DMS53 (cell line): ENCODE measurements around the gene IER5L.
"Not testable (repeated sequence)": the region's sequence is repeated elsewhere in the genome, so short reads cannot be mapped to it uniquely, and the experiment has no call there.

Experiments used
- DNase-seq: peaks from one replicate; lab custom pipeline; 2025; lab: John Stamatoyannopoulos, UW

The IER5L gene

DNA sequence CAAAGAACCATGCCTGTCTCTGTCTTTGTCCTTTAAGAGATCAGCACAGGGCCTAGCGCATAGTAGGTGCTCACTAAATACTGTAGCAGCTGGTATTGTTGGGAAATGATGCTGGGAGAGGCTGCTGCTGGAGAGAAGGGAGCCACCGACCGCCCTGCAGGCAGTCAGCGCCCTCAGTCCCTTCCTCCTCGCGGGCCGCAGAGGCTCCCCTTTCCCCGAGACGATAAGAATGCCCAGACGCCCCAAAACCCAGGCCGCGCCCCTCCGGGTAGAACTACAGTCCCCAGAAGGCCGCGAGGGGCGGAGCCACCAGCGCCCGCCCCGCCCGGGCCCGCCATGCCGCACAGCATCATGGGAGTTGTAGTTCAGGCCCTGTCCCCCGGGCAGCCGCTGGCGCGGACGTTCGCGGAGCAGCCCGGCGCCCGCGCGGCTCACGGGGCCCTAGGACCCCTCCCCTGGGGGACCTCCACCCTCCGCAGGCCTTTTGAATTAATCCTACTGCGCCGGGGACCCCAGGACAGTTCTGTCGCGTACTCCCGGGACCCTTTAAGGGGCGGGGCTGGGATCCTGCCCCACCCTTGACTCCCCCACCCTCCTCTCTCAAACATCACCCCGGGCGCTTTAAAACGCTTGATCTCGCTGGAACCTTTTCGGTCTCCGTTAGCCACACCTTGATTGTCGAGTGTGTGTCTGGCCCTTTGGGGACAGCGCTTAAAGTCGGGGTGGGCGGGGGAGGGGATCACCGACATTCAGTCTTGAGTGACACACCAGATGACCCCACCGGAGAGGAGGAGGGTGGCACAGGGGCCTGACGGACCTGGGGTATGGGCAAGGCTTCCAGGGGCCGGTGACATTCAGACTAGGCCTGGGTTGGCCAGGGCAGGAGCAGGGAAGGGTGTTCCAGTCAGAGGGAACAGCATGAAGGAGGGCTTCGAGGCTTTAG lies 24.8 kb upstream of the IER5L start:
- peak; percentile 84 for DNase-seq

DNA sequence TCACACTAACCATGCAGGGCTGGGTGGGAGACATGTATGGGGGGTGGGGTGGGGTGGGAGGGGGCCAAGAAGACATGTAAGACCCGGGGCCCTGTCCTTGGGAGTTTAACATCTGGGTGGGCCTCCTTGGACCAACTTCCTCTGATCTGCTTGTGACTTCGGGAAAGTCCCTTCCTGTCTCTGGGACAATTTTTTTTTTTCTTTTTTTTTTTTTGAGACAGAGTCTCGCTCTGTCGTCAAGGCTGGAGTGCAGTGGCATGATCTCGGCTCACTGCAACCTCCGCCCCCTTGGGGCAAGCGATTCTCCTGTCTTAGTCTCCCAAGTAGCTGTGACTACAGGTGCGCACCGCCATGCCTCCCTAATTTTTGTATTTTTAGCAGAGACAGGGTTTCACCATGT lies 23.8 kb upstream of the IER5L start:
- no peak for DNase-seq

DNA sequence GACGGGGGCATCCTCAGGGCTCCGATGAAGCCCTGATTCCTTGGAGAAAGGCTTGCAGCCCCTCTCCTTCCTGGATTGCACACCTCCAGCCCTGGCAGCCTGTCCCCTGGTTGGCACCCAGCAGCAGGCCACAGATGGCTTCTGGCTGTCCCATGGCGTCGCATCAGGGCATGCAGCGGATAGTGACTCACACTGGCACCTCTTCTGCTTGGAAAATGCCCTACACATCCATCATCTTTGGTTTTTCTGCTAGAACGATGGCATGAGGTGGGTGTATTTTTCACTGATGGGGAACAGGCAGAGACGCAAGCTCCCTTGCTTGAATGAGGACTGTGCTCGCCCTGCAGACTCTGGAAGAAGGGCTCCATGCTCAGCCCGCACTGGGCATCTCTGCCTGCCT lies 23.2 kb upstream of the IER5L start:
- DNase-seq = no peak

DNA sequence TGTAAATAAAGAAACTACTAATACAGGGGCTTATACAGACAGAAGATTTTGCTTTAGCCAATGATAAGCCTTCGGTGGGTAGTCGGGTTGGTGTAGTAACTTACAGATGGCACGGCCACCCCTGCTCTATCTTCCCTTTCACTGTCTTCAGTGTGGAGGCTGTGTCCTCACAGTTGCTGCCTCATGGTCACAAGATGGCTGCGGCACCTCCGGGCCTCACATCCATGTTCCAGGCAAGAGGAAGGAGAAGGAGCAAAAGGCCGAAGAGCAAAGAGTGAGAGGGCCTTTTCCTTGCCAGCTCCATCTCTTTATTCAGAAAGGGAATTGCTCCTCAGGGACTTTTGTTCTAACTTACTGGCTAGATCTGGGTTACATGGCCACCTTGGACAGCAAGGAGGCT lies 22.2 kb upstream of the IER5L start:
- DNase-seq = no peak

DNA sequence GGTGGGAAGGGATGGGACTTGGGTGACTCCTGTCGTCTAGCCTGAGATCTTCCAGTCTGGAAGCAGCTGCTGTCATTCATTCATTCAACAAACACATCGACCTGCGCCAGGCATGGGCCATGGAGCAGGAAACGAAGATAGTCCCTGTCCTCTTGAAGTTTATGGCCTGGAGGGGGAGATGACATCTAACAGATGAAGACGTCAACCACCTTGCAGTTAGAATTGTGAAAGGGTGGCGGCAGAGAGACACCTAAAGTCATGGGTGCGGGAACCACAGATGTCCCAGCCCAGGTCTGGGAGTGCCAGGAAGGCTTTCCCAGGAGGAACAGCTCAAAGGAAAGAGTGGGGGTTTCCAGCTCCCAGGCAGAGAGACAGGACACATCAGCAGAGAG lies 21.0 kb upstream of the IER5L start:
- no peak for DNase-seq

DNA sequence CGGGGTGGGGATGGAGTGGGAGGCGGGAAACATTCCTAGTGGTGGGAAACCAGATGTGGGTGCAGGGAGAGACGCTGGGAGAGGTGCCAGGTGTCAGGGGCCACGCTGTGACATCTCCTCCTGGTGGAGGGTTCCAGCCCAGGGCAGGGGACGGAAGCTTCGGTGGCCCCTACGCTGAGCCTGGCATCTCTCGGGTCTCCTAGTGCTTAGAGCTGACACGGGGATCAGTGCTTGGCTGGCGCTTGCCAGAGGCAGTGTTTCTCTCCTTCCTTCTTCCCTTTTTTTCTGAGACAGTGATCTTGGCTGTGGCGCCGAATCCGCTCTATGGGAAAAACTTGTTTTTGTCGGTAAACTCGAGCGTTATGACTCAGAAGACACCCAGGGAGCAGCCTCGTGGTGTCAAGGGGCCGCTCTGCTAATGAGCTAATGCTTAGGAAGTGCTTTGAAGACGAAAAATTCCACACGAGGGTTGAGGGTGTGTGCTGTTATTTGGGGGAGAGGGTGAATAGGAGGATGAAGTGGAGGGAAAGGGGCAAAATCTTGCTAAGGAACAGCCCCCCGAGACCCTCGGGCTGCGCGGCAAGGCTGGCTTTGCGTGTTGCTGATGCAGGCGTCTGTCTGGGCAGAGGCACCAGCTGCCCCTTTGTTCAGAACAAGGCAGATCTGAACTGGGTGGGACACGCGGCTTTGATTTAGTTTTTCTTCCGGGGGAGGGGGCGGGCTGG lies 20.4 kb upstream of the IER5L start:
- DNase-seq = no peak

DNA sequence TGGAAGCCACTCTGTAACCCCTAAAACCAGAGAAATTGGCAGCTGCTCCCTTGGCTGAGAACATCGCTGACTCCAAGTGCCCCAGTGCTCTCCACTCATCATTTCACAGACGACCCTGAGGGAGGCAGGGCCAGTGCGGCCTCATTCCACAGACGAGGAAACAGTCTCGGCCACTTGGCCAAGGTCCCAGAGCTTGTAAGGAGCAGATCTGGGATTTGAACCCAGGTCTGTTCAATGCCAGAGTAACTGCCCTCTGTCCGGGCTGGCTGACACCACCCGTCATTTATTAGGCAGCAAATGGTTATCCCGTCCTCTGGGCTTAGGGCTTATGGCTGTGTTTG lies 19.9 kb upstream of the IER5L start:
- DNase-seq = no peak

DNA sequence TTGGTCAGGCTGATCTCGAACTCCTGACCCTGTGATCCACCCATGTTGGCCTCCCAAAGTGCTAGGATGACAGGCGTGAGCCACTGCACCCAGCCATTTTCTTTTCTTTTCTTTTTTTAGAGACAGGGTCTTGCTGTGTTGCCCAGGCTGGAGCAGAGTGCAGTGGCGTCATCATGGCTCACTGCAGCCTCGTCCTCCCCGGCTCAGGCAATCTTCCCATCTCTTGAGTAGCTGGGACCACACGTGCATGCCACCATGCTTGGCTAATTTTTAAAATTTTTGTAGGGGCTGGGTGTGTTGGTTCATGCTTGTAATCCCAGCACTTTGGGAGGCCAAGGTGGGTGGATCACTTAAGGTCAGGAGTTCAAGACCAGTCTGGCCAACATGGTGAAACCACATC lies 19.0 kb upstream of the IER5L start:
- not testable (repeated sequence) for DNase-seq

DNA sequence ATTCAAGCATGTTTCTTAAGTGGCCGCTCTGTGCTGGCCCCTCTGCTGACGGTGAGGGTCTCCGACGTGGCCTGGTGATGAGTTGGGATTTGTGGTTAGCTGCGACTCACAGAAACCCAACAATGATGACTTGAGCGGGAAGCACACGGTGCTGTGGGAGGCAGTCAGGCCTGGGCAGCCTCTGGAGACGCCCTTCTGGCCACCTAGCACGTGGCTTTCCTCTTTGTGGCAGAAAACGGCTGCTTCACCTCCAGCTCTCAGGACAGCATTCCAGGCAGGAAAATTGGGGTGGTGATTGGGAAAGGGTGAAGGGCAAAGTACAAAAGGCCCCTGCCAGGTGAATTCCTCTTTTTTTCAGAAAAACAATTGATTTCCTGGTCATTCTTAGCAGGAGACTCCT lies 17.5 kb upstream of the IER5L start:
- no peak for DNase-seq

DNA sequence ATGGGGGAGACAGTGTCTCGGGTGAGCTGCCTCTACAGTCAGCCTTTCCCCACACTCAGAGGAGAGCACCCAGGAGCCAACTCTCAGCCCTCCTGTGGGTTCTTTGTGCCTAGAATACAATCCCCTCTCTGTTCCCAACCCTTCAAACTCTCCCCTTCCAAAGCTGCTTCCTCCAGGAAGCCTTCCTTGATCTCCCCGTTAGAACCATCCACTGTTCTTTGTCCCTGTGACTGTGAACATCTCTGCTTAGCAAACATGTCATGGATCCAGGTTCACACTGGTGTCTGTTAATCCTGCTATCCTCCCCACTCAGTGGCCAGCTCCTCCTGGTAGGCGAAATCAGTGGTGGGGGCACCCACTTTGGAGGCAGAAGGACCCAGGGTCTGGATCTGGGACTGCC lies 16.2 kb upstream of the IER5L start:
- DNase-seq = no peak

DNA sequence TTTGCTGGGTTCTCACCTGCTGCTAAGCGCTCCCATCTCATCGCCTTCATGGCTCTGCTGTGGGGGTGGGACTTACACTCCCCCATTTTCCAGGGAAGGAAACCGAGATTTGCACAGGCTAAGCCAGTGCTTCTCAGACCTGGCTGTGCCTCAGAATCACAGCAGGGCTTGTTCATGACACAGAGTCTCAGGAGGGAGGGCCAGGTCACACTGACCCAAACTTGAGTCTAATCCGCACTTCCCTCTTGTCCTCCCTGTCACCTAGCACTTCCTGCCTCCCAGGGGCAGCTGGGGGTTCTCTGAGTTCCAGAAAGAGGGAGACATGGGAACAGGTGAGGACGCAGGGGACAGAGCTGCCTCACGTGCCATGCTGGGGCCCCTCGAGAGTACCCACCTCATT lies 15.6 kb upstream of the IER5L start:
- no peak for DNase-seq

DNA sequence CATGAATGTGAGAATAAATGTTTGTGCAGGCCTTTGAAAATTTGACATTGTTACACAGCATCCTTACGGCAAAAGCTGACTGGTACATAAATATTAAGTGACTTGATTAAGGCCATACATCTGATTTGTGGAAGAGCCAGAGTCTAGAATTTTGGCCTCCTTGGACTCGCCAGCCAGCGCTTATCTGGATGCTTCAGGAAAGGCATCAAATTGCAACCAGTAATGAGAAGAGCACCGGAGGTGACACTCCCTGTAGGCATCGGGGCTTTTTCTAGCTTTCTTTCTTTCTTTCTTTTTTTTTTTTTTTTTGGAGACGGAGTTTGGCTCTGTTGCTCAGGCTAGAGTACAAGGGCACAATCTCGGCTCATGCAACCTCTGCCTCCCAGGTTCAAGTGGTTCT lies 13.2 kb upstream of the IER5L start:
- DNase-seq = no peak

DNA sequence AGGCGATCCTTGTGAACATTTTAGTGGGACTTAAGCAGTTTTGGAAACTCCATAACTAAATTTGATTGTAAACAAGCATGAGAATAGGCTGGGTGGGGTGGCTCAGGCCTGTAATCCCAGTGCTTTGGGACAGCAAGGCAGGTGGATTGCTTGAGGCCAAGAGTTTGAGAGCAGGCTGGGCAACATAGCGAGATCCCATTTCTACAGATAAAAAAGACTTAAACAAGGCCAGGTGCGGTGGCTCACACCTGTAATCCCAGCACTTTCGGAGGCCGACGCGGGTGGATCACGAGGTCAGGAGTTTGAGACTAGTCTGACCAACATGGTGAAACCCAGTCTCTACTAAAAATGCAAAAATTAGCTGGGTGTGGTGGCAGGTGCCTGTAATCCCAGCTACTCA lies 11.9 kb upstream of the IER5L start:
- not testable (repeated sequence) for DNase-seq

DNA sequence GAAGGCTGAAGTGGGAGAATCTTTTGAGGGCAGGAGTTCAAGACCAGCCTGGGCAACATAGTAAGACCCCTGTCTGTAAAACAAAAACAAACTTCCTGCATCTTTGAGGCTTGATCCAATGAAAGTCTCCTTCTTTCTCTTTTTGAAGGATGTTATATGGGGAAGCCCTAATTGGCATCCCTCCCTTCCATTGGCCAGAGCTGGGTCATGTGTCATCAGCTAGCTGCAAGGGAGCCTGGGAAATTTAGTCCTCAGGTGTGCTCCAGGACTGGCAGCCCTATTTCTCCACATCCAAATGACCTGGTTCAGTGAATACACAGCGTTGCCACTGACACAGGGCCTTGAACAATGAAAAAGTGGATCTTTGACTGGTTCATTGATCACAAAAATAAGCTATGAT lies 9.0 kb upstream of the IER5L start:
- no peak for DNase-seq

DNA sequence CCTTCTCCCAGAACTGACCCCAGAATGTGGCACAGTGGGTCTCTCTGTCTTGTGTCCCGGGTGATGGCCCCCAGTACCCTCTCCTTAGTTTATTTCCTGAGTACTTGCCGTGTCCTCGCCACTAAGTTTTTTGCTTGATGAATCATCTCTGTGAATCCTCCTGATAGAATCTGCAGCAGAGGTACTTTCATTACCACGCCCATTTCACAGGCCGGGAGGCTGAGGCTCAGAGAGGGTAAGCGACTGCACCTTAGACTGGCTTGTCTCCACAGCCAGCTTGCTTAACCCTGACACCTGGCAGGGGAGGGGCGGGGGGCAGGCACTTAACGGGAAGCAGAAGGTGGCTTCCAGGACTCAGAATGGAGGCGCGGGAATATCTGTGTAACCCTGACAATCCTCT lies 7.9 kb upstream of the IER5L start:
- no peak for DNase-seq

DNA sequence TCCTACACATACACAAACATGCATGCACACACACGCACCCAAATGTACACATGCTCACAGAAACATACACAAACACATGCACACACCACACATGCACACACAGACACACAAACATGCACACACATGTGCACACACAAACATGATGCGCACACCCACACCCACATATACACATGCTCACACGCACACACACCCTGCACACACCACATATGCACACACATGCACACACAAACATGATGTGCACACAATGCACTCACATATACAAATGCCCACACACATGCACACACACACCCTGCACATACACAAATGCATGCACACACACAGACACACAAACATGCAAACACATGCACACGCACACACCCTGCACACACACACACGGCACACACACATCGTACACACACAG lies 7.3 kb upstream of the IER5L start:
- no peak for DNase-seq

DNA sequence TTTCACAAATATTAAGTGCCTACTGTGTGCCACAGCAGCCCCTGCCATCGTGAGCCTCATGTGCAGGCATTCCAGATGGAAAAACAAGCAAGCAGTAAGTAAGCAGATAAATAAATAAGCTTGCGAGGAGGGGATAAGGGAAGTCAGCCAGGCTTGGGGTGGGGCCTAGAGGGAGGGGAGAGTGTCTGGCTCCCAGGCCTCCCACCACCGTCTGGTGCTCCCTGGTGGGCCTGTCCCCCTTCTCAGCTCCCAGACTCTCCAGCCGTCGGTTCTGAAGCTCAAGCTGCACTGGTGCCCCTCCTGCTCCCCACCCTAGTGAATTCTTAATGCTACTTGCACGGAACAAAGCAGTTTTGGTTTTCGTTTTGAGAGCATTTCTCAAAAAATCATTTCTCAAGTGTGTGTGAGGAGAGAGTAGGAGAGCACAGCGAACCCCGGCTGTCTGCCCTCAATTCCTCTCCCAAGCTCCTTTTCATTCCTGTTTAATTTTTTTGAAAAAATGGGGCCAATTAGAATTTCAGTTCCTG lies 6.6 kb upstream of the IER5L start:
- DNase-seq = no peak

DNA sequence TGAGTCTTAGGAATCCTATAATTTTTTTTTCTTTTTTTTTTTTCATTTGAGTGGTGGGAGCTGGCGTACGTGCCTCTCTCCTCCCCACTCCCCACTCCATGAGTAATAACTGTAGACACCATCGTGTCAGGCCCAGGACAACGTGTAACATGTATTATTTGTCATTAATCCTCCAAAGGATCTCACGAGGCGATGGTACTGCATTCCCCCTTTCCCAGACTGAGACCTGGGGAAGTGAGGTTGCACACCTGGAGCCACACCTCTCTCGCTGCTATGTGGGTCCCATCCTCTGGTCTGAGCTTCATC lies 6.1 kb upstream of the IER5L start:
- DNase-seq = no peak

DNA sequence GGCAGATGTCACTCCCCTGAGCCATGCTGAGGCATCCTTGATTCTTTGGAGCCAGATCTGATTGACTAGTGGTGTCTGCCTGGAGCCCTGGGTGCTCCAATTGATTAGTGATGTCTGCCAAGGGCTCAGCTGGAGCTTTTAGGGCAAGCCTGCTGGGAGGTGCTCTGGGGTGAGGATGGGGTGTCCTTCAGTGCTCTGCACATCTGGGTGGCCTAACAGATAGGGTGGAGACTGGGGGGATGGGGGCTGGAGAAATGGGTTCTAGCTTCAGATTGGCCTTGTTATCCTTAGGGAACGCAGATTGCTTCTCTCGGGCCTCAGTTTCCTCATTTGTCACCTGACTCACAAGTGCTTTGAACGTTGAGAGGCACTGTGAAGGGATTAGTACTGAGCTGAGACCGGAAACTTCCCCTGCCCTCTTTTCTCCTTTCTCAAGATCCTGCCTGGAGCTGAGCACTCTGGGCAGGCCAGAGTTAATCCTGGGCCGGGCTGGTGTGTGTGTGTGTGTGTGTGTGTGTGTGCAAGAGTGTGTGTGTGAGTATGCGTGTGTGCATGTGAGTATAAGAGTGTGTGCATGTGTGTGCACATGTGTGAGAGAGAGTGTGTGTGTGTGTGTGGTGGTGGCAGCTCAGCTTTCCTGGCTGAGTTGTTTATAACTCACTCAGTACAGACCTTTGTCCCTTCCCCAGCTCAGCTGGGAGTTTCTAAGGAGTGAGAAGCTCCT lies 5.6 kb upstream of the IER5L start:
- peak; percentile 25 for DNase-seq

DNA sequence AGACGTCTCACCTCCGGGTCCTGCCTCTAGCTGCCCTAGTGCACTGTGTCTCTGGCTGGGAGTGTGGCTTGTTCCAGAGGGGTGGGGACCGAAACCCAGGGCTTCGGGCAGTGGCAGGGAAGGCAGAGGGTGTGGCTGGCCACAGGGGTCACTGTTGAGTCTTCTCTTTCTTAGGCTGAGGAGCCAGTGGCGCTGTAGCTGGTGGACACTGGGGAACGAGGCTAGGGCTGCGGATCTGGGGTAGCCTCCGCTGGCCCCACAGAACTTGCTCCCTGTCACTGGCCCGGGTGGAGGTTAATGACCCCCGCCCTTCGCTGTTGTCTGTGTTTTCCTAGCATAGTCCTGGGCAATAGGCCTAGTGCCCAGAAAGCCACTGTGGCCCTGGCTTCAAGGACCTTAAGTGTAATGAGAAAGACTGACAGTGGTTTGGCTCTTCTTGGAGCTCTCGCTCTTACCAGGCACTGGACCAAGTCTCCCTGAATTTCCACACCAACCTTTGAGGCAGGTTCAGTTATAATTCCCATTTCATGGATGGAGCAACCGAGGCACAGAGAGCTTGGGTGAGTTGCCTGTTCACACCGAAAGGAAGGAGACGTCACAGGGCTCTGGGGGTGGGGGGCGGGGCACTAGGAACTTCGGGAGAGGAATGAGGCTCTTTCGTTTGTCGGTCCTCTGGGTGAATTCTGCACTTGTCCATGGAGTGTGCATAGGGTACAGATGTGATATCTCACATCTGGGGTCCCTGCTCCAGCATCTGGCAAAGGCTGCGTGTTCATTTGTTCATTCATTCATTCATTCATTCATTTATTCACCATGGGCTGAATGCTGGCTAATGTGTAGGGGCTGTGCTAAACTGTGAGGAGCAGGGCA lies 4.8 kb upstream of the IER5L start:
- DNase-seq = peak; percentile 44

DNA sequence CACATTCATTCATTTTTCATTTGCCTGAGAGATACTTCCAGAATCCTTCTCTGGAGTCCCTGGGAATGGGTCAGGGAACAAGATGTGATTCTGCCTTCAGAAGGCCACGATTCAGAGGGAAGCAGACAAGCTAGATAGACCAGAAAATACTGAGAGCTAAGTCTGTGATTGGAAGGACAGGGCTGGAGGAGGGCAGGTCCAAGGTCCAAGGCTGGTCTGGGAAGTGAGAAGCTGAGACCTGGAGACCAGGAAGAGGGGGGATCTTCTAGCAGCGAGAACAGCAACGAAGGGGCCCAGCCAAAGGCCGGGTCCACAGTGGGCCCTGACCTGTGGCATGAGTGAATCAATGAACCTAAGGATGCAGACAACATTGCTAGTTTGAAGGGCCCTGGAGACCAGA lies 4.1 kb upstream of the IER5L start:
- no peak for DNase-seq

DNA sequence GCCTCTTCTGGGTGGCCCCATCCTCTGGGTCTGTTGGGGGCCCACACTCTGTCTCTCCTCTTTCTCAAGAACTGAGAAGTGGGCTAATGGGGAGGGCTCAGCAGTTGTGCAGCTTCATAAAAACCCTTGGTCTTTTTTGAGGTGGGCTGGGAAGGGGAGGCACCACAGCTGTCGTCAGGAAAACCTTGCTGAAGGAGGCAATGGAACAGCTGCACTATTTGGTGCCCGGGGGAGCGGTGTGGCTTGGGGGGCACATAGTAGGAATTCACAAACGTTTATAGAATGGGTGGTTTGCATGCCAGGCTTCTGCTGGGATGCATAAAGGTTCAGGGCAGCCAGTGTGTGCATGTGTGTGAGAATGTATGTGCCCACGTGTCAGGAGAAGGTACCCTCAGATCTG lies 3.2 kb upstream of the IER5L start:
- no peak for DNase-seq
